ENCODE measurements around the gene SYS1.
"Not testable (repeated sequence)": the region's sequence is repeated elsewhere in the genome, so short reads cannot be mapped to it uniquely, and the experiment has no call there.

Gene SYS1

DNA sequence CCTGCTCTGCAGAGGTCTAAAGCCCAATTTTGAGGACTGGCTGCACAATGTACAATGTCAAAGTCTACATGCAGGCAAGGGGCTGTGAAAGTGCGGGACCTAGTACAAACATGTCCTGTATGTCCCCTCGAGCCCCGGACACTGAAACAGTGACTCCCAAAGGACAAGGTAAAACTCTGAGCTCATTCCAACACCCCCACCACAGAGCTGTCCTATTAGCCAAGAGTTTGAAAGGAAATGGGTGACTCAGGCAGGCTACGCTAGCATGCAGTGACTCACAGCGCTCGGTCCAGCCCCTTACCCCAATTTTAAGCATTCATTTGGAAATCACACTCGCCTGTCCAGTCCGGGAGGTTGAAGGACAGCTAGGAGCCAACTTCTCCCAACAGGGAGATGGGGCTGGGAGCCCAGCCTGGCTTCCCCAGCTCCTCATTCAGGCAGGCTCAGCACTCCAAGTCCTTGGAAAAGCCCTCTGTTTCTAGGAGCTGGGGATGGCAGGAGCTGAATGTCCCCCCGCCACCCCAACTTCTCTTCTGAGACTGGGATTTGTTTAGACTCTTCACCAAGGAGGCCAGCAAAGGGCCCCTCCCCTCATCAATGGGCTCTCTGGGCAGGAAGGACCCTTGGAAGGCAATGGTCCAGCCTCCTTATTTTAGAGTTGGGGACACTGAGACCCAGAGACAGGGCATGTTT, 18.6 kb upstream of the SYS1 start:
- Mint-ChIP-seq H3K4me1 (ENCODE audit: low read depth) (peaks cover 40% of the 10 kb centered on the region), H3K36me3 (ENCODE audit: low read depth) (peaks cover 2% of the 10 kb centered on the region), H3K27me3 (ENCODE audit: low read depth) (no peaks in the 10 kb centered on the region), H3K4me3 (no peak overlapping the region), H3K27ac (no peak overlapping the region), H3K9me3 (no peaks in the 10 kb centered on the region)
- peak; percentile 21 for DNase-seq (ENCODE audit: low spot score)

DNA sequence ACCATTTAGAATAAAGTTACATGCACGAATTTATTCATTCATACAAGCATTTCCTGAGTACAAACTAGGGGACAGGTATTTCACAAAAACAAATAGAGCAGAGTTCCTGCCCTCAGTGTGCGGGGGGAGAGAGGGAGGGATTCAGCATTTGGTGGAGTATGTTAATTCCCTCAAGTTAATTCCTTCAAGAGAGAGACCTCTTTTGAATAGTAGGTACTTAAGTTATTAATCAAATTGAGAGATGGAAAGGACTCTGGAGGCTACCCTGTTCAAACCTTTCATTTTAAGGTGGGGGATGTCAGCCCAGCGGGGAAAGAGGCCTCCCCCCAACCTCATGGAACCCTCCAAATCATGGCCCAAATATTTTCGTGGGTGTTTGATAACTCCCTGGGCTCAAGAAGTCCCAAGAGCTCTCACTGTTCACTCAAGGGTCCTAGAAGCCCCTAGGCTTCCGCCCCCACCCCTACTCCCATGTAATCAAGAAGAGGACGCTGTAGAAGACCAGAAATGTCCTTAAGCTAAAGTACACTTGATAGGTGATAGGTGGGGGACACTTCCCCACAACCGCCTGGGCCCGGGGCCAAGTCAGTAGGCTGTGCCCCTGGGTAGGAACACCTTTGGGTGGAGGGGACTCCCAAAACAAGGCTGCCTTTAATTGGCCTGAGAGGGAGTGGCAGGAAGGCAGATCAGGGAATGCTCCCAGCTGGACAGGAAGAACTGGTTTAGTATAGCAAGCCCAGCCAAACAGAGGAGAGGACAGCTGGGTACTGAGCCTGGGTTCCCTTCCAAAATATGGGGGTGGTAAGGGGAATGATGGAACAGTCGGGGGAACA, 17.6 kb upstream of the SYS1 start:
- Mint-ChIP-seq H3K36me3 (ENCODE audit: low read depth) (peaks cover 2% of the 10 kb centered on the region), H3K27me3 (ENCODE audit: low read depth) (no peaks in the 10 kb centered on the region), H3K27ac (peak overlapping the region; percentile 52), H3K4me3 (peak overlapping the region; percentile 44), H3K9me3 (no peaks in the 10 kb centered on the region), H3K4me1 (ENCODE audit: low read depth) (peaks cover 36% of the 10 kb centered on the region)
- no peak for DNase-seq (ENCODE audit: low spot score)

- Mint-ChIP-seq H3K36me3 (ENCODE audit: low read depth) (peaks cover 2% of the 10 kb centered on the region), H3K27me3 (ENCODE audit: low read depth) (no peaks in the 10 kb centered on the region), H3K9me3 (no peaks in the 10 kb centered on the region), H3K27ac (peak overlapping the region; percentile 56), H3K4me1 (ENCODE audit: low read depth) (peaks cover 34% of the 10 kb centered on the region), H3K4me3 (peak overlapping the region; percentile 90)
- DNase-seq (ENCODE audit: low spot score): no peak
Observed at GRCh38 chr20:45346291-45346718, 16.7 kb upstream of the SYS1 start.

DNA sequence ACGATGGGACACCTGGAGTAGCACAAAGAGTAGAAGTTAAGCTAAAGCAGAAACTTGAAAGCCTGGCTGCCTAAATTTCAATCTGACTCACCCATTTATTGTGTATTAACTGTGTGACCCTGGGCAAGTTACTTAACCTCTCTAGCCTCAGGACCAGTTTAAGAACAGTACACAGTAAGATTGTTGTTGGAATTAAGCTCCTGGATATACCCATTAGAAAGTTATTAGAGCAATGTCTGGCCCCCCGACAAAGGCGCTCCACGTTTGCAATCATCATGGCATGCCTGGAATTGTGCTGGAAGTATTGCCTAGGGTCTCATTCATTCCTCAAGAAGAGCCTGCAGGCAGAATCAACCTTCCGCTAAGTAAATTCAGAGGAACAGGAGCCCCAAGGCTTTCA, 16.1 kb upstream of the SYS1 start:
- Mint-ChIP-seq H3K27me3 (ENCODE audit: low read depth) (no peaks in the 10 kb centered on the region), H3K36me3 (ENCODE audit: low read depth) (peaks cover 2% of the 10 kb centered on the region), H3K9me3 (no peaks in the 10 kb centered on the region), H3K4me3 (peak overlapping the region; percentile 90), H3K27ac (no peak overlapping the region), H3K4me1 (ENCODE audit: low read depth) (peaks cover 34% of the 10 kb centered on the region)
- DNase-seq (ENCODE audit: low spot score): no peak

DNA sequence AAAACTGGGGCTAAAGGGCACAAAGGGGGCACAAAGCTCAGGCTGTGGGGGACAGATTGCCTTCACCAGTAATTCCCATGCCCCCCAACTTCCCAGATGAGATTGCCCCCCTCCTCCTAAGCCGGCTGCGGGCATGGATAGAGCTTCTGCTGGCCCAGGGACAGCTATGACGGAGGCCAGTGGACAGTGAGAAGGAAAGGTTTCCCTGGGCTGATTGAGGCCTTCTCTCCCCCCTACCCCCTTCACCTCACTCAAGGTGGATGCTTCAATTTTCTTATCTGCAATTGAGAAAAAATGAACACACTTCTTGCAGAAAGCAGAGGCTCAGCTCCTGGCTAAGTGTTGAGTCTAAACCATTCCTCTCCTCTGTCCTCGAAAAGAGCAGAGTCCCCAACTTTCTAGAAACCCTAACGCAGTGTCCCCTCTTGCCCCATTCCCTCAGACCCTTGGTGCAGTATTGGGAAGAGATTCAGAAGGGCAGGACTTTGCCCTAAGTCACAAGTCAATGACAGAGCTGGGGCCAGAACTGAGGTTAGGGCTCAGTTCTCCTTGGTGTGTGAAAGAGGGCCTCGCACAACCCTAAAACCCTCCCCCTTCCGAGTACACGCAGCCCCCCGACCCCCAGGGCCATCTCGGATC, 15.5 kb upstream of the SYS1 start:
- peak overlapping the region; percentile 90 for H3K4me3 Mint-ChIP-seq
- H3K4me1 Mint-ChIP-seq (ENCODE audit: low read depth): peaks cover 34% of the 10 kb centered on the region

DNA sequence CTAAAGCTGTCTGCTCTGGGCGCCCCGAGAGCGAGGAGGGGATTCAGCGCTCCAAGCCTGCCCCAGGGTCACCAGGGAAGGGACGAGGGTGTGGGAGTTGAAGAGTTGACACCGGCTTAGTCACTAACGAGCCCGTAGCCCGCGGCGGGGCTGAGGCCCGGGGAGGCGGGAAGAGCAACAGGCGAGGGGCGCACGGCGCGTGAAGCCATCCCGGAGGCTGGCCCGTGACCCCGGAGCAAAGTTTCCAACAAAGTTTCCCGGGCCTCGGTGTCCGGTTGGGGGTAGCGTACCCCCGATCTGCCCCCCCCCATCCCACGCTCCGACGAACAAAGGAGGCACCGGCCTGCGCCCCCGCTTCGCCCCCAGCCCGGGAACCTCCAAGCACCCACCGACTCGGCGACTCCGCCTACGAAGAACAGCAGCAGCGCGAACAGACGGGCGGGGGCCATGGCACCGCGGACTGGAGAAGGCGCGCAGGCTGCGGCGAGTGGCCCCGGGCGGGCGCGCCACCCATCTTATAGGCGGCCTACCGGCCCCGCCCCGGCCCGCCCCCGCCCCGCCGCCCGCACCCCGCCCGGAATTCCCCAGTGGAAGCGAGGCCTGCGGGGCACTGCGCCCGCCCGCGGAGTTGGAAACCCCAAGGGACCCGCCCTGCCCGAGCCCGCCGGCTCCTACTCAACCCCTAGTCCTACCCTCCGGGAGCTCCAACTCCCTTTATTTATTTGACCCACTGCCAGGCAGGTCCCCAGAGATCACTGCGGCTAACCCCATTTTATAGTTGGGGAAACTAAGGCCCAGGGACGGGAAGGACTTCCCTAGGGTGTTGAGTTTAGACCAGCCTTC, 14.8 kb upstream of the SYS1 start, which contains the start of gene SDC4:
Gene SDC4, minus strand, starts transcription at position 489 of the 843 bp plus-strand sequence. Its CDS starts 40 bp downstream, at position 449.
- peak within 1 kb of the TSS; percentile 74 for H3K27ac Mint-ChIP-seq
- peaks cover 34% of the 10 kb centered on the region for H3K4me1 Mint-ChIP-seq (ENCODE audit: low read depth)
- peak within 1 kb of the TSS; percentile 90 for H3K4me3 Mint-ChIP-seq
- peaks cover 2% of the 10 kb centered on the region for H3K36me3 Mint-ChIP-seq (ENCODE audit: low read depth)
- H3K27me3 Mint-ChIP-seq (ENCODE audit: low read depth): no peaks in the 10 kb centered on the region
- DNase-seq (ENCODE audit: low spot score): peak; percentile 81
- no peaks in the 10 kb centered on the region for H3K9me3 Mint-ChIP-seq

More for the DNA sequence above, 15.5 kb upstream of the SYS1 start:
- DNase-seq (ENCODE audit: low spot score): no peak
- peaks cover 2% of the 10 kb centered on the region for H3K36me3 Mint-ChIP-seq (ENCODE audit: low read depth)
- H3K9me3 Mint-ChIP-seq: no peaks in the 10 kb centered on the region
- no peaks in the 10 kb centered on the region for H3K27me3 Mint-ChIP-seq (ENCODE audit: low read depth)
- peak overlapping the region; percentile 74 for H3K27ac Mint-ChIP-seq

DNA sequence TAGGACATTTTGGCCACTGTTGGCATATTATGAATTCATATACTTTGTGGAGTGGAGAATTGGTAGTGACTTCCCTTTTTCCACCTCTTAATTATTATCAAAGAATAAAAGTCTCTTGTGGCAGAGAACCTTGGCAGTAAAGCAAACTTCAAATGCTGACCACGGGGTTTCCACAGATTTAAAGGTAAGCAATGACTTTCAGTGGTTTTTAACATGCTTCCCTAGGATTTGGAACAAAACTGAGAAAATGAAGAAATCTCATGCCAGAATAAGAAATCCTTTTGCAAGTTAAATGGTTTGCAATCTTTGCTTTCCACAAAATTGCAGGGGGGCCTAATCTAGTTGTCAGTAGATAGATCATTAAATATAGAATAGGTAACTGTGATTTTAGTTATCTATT, 12.7 kb upstream of the SYS1 start:
- no peaks in the 10 kb centered on the region for H3K27me3 Mint-ChIP-seq (ENCODE audit: low read depth)
- DNase-seq (ENCODE audit: low spot score): no peak
- no peak overlapping the region for H3K27ac Mint-ChIP-seq
- no peak overlapping the region for H3K4me3 Mint-ChIP-seq
- H3K36me3 Mint-ChIP-seq (ENCODE audit: low read depth): no peaks in the 10 kb centered on the region
- H3K9me3 Mint-ChIP-seq: no peaks in the 10 kb centered on the region
- peaks cover 42% of the 10 kb centered on the region for H3K4me1 Mint-ChIP-seq (ENCODE audit: low read depth)

DNA sequence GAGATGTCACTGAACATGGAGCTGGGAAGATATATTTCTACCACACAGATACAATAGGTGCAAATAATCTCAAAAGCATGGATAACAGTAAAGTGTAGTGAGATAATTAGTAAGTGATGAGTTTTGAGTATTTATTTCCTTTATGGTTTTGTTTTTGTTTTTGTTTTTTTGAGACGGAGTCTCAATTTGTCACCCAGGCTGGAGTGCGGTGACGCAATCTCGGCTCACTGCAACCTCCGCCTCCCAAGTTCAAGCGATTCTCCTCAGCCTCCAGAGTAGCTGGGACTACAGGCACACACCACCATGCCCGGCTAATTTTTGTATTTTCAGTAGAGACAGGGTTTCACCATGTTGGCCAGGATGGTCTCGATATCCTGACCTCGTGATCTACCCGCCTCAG, 12.2 kb upstream of the SYS1 start:
- H3K36me3 Mint-ChIP-seq (ENCODE audit: low read depth); H3K4me3 Mint-ChIP-seq; H3K9me3 Mint-ChIP-seq; DNase-seq (ENCODE audit: low spot score); H3K27ac Mint-ChIP-seq; H3K27me3 Mint-ChIP-seq (ENCODE audit: low read depth): not testable (repeated sequence)
- peaks cover 42% of the 10 kb centered on the region for H3K4me1 Mint-ChIP-seq (ENCODE audit: low read depth)

GRCh38 chr20:45352729-45353128, 10.2 kb upstream of the SYS1 start:
- Mint-ChIP-seq H3K4me1 (ENCODE audit: low read depth) (peaks cover 39% of the 10 kb centered on the region), H3K27ac (no peak overlapping the region), H3K4me3 (no peak overlapping the region), H3K27me3 (ENCODE audit: low read depth) (no peaks in the 10 kb centered on the region), H3K36me3 (ENCODE audit: low read depth) (no peaks in the 10 kb centered on the region), H3K9me3 (no peaks in the 10 kb centered on the region)
- DNase-seq (ENCODE audit: low spot score): no peak

GRCh38 chr20:45353746-45354145, 9.2 kb upstream of the SYS1 start:
- peaks cover 44% of the 10 kb centered on the region for H3K4me1 Mint-ChIP-seq (ENCODE audit: low read depth)
- no peak for DNase-seq (ENCODE audit: low spot score)
- no peak overlapping the region for H3K4me3 Mint-ChIP-seq
- H3K27me3 Mint-ChIP-seq (ENCODE audit: low read depth): no peaks in the 10 kb centered on the region
- H3K9me3 Mint-ChIP-seq: no peaks in the 10 kb centered on the region
- peak overlapping the region; percentile 80 for H3K27ac Mint-ChIP-seq
- H3K36me3 Mint-ChIP-seq (ENCODE audit: low read depth): no peaks in the 10 kb centered on the region

DNA sequence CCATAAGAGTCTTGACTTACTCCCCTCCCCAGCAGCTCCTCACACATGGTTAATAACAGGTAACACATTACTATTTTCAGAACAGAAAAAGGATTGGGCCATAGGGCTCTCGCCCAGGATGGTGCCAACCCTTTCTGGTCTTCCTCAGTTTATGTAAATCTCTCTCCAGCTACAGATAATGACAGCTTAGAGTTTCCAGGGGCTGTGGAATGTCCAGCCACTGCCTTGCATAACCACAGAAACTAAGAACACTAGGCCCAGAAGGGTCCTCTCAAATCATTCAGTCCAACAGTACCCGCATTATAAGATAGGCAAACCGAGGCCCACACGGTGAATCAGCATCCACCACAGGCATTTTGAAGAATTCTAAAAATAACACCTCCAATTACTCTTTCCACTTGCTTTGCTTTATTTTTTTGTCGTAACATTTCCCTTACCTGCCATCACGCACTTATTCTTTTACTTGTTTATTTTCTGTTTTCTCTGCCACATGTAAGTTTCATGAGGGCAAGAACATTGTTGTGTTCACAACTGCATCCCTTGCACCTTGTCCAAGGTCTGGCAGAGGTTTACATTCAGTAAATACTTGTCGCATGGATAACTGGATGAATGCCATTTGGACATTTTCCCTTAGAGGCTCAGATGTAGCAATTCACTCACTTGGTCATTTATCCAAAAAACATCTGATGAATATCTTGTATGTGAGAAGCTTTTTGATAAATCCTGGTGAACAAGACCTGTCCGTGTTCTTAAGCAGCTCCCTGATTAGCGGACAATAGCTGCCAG, 8.3 kb upstream of the SYS1 start:
- H3K36me3 Mint-ChIP-seq (ENCODE audit: low read depth): no peaks in the 10 kb centered on the region
- H3K27me3 Mint-ChIP-seq (ENCODE audit: low read depth): no peaks in the 10 kb centered on the region
- H3K4me1 Mint-ChIP-seq (ENCODE audit: low read depth): peaks cover 46% of the 10 kb centered on the region
- peak; percentile 71 for DNase-seq (ENCODE audit: low spot score)
- peak overlapping the region; percentile 43 for H3K4me3 Mint-ChIP-seq
- no peaks in the 10 kb centered on the region for H3K9me3 Mint-ChIP-seq
- peak overlapping the region; percentile 80 for H3K27ac Mint-ChIP-seq

DNA sequence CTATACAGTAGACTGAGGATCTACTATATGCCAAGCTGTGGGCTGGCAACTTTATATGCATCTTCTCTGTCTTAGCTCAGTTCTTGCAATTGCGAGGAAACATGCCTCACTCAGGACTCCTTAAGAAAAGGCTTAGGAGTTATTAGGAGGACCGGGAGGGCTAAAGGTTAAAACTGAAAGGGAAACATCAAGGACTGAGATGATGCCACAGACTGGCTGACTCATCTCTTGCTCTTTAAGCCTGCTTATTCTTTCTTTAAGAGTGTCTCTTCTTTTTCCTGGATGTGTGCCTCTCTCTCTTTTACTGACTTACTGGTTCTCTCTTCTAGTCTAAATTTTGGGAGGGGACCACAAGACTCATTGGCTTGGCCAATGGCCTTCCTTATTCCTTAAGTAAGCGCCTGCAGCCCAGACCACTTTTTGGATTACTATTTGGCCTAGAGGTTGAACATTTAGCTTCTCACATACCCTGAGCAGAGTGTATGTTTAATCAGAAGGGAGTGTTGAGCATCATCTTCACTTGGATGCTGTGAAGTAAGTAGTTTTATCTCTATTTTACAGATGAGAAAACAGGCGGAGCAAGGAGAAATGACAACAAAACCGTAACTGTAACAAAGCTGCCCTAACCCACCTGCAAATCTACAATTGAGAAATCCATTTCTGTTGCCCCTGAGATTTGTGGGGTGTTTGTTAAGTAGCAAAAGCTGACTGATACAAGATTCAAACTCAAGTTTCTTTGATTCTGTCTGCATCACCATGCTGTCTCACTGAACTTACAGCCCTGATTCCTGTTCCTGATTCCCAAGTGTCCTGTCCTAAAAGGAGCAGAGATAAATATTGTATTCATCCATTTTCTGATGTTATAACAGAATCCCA, 7.5 kb upstream of the SYS1 start:
- H3K27me3 Mint-ChIP-seq (ENCODE audit: low read depth): no peaks in the 10 kb centered on the region
- H3K4me3 Mint-ChIP-seq: peak overlapping the region; percentile 43
- no peaks in the 10 kb centered on the region for H3K36me3 Mint-ChIP-seq (ENCODE audit: low read depth)
- no peaks in the 10 kb centered on the region for H3K9me3 Mint-ChIP-seq
- peaks cover 46% of the 10 kb centered on the region for H3K4me1 Mint-ChIP-seq (ENCODE audit: low read depth)
- H3K27ac Mint-ChIP-seq: peak overlapping the region; percentile 82
- peak; percentile 44 for DNase-seq (ENCODE audit: low spot score)

Measured in T-helper 2 cell treated with Interferon-gamma antibody and Interleukin-4, amounts not matched to agents 5 μg/mL and 100 μg/mL, for 36 hours (primary cell).